Nephron progenitor cell (in vitro differentiated cells): ENCODE results near the gene SPDEF.
A peak's percentile ranks its signal among the peaks of the same experiment; 100 is the strongest.

ENCODE experiments used
- DNase-seq: peaks from one replicate; pipeline ENCODE4 v3.0.0; 2021
- H3K27ac Mint-ChIP-seq: 2 replicates; pipeline ENCODE4 v1.8.0; 2021; ENCODE audit warnings: mild to moderate bottlenecking, moderate library complexity, mixed read lengths
- H3K27me3 Mint-ChIP-seq: 2 replicates; pipeline ENCODE4 v1.8.0; 2021; ENCODE audit warnings: mild to moderate bottlenecking, low read depth, mixed read lengths; ENCODE audit not compliant: poor library complexity
- H3K36me3 Mint-ChIP-seq: 2 replicates; pipeline ENCODE4 v1.8.0; 2021; ENCODE audit warnings: low read depth, mixed read lengths
- H3K4me1 Mint-ChIP-seq: 2 replicates; pipeline ENCODE4 v1.8.0; 2021; ENCODE audit warnings: mixed read lengths
- H3K4me3 Mint-ChIP-seq: 2 replicates; pipeline ENCODE4 v1.8.0; 2021; ENCODE audit warnings: mild to moderate bottlenecking, moderate library complexity, mixed read lengths
- H3K9me3 Mint-ChIP-seq: 2 replicates; pipeline ENCODE4 v1.8.0; 2021; ENCODE audit warnings: mild to moderate bottlenecking, moderate library complexity, mixed read lengths
- TF ChIP-seq, protein P1 (sequence below): fragments of 200-600 bp; sonication (generic); IDR thresholded peaks from 2 replicates; pipeline ENCODE4 v1.5.0; 2021; ENCODE audit warnings: antibody characterized with exemption

The SPDEF gene

GRCh38 chr6:34556031-34556471 is at the start of gene SPDEF:
Gene SPDEF (minus strand): TSS chr6:34556329. CDS start chr6:34544455, 11,874 bp downstream.
- H3K9me3 Mint-ChIP-seq, result peaks cover 7% of the 10 kb centered on the region
- H3K4me3 Mint-ChIP-seq, result peak within 1 kb of the TSS; percentile 38
- no peaks in the 10 kb centered on the region for H3K36me3 Mint-ChIP-seq
- H3K4me1 Mint-ChIP-seq, result peaks cover 61% of the 10 kb centered on the region
- TF ChIP-seq, protein P1, sequence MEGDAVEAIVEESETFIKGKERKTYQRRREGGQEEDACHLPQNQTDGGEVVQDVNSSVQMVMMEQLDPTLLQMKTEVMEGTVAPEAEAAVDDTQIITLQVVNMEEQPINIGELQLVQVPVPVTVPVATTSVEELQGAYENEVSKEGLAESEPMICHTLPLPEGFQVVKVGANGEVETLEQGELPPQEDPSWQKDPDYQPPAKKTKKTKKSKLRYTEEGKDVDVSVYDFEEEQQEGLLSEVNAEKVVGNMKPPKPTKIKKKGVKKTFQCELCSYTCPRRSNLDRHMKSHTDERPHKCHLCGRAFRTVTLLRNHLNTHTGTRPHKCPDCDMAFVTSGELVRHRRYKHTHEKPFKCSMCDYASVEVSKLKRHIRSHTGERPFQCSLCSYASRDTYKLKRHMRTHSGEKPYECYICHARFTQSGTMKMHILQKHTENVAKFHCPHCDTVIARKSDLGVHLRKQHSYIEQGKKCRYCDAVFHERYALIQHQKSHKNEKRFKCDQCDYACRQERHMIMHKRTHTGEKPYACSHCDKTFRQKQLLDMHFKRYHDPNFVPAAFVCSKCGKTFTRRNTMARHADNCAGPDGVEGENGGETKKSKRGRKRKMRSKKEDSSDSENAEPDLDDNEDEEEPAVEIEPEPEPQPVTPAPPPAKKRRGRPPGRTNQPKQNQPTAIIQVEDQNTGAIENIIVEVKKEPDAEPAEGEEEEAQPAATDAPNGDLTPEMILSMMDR, result no peak
- H3K27me3 Mint-ChIP-seq, result peaks cover 10% of the 10 kb centered on the region
- no peak for DNase-seq
- H3K27ac Mint-ChIP-seq, result peak within 1 kb of the TSS; percentile 68

GRCh38 chr6:34603707-34604106 is 47.6 kb upstream of the SPDEF start:
- Mint-ChIP-seq H3K27me3 (no peaks in the 10 kb centered on the region), H3K36me3 (peaks cover 21% of the 10 kb centered on the region), H3K9me3 (no peaks in the 10 kb centered on the region), H3K4me1 (peaks cover 16% of the 10 kb centered on the region), H3K4me3 (no peak overlapping the region), H3K27ac (no peak overlapping the region)
- no peak for DNase-seq
- TF ChIP-seq, protein P1, result no peak

DNA sequence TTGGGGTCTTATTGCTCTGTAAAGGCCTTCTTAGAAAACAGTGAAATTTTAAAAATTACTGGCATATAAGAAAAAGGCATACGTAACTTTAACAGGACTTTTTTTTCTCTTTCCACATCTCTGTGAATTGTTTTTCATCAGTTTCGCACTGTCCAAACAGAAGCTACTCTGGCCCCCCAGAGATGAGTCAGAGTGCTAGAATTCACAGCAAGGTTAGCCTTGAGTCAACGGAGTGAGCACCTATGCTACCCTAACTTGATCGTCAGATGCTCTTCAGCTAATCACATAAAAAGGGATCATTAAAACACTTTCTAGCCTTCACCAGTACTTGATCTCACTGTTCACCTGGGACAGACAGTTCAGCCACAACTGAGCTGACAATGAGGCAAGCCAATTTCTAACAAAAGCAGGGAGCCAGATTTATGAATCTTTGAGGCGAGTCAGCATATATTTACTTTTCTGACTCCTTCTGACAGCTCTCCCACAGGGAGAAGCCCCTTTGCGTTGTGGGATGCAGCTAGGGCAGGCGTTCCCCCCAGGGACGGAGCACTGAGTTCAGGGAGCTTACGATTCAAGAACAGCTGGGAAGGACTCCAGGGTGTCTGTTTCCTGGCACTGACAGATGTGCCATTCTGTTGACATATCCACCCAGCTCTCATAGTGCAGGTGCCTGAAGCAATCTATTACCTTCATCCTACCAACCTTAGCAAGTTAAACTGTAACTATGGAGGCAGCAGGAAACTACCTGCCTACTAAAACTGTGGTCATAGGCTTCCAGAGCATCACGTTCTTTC is 46.4 kb upstream of the SPDEF start:
- Mint-ChIP-seq H3K9me3 (no peaks in the 10 kb centered on the region), H3K27ac (peak overlapping the region; percentile 62), H3K36me3 (peaks cover 21% of the 10 kb centered on the region), H3K4me1 (peaks cover 16% of the 10 kb centered on the region), H3K4me3 (no peak overlapping the region), H3K27me3 (no peaks in the 10 kb centered on the region)
- TF ChIP-seq, protein P1, result no peak
- no peak for DNase-seq

- Mint-ChIP-seq H3K4me1 (peaks cover 16% of the 10 kb centered on the region), H3K27ac (no peak overlapping the region), H3K36me3 (peaks cover 14% of the 10 kb centered on the region), H3K9me3 (no peaks in the 10 kb centered on the region), H3K27me3 (no peaks in the 10 kb centered on the region), H3K4me3 (no peak overlapping the region)
- DNase-seq, result no peak
- TF ChIP-seq, protein P1, result no peak
Observed at GRCh38 chr6:34601706-34602105, 45.6 kb upstream of the SPDEF start.

- Mint-ChIP-seq H3K4me1 (peaks cover 16% of the 10 kb centered on the region), H3K27me3 (no peaks in the 10 kb centered on the region), H3K27ac (no peak overlapping the region), H3K4me3 (no peak overlapping the region), H3K9me3 (no peaks in the 10 kb centered on the region), H3K36me3 (peaks cover 8% of the 10 kb centered on the region)
- no peak for DNase-seq
- TF ChIP-seq, protein P1, result no peak
Observed at GRCh38 chr6:34600796-34601195, 44.7 kb upstream of the SPDEF start.

- TF ChIP-seq, protein P1, result no peak
- no peaks in the 10 kb centered on the region for H3K9me3 Mint-ChIP-seq
- H3K4me3 Mint-ChIP-seq, result no peak overlapping the region
- H3K27me3 Mint-ChIP-seq, result no peaks in the 10 kb centered on the region
- no peak for DNase-seq
- H3K36me3 Mint-ChIP-seq, result peaks cover 4% of the 10 kb centered on the region
- H3K27ac Mint-ChIP-seq, result no peak overlapping the region
- peaks cover 16% of the 10 kb centered on the region for H3K4me1 Mint-ChIP-seq
Observed at GRCh38 chr6:34600101-34600500, 44.0 kb upstream of the SPDEF start.
